ENCODE measurements around the gene HCN1. TPM values are rescaled to one million over a fixed set of nuclear protein-coding genes. Genes with fewer than 3 reads are reported as not detected.

The HCN1 gene
- total and polyA plus RNA-seq, 2 of the 8 experiments (the other 6 are each of a cell fraction or from before 2014, with no cell fraction given), result 1.1 to 6.7 TPM

DNA sequence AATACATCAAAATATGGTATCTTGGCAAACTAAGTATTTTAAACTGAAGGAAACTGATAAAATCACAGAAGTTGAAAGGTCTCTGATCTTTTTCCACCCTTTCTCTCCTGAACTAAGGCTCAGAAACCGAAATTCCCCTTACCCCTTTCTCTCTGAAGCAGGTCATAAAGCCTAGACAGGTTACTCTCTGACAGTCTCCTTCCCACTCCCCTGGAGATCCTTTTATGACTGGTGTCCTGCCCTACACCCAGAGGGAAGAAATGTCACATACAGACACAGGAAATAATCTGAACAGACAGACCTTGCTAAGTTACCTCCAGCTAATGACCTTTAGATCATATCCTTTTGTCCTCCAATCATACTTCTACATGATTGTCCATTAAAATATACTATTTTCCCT is 127.4 kb downstream of the HCN1 start:
- no peak overlapping the region for H2BK15ac ChIP-seq (ENCODE audit: low read length)
- H3K4me1 ChIP-seq (replicated peaks in 1 of 4; ENCODE audit: control insufficient read depth in 3 of 4, insufficient read depth in 4 of 4, low read length in 3 of 4), result peaks cover 0 to 9% (median 5%) of the 10 kb centered on the region in 4 experiments; a peak in 4 of 7 replicates
- H3K9ac ChIP-seq (replicated peaks in 1 of 4; ENCODE audit: extremely low read depth in 1 of 4, low read depth in 3 of 4, low read length in 3 of 4), result no peak overlapping the region
- H3K23me2 ChIP-seq (ENCODE audit: low read depth, low read length), result no peaks in the 10 kb centered on the region; the same call in 1 of the 2 replicates
- ChIA-PET POLR2A (ENCODE audit: partially characterized antibody) (no interaction called here), CTCF (ENCODE audit: partially characterized antibody) (no interaction called here)
- H3K9me3 ChIP-seq (ENCODE audit: insufficient read depth in 2 of 2, low read depth in 1 of 2, low read length in 1 of 2), result no peaks in the 10 kb centered on the region
- no peak overlapping the region for H4K91ac ChIP-seq (replicated peaks; ENCODE audit: insufficient read length, low read length)
- no peak overlapping the region for H3K27ac ChIP-seq (ENCODE audit: low read depth, low read length)
- H3K4me3 ChIP-seq (ENCODE audit: extremely low read depth in 1 of 4, insufficient read depth in 2 of 4, low read depth in 3 of 4, low read length in 4 of 4), result no peak overlapping the region
- no peak overlapping the region for H2AK5ac ChIP-seq (ENCODE audit: low read depth, low read length)
- no peak overlapping the region for H3K4me2 ChIP-seq (ENCODE audit: insufficient read depth in 1 of 2, low read depth in 2 of 2, low read length in 2 of 2)
- H2BK20ac ChIP-seq (ENCODE audit: low read length), result no peak overlapping the region
- H3K27me3 ChIP-seq (replicated peaks in 1 of 4; ENCODE audit: control insufficient read depth in 3 of 4, extremely low read depth in 1 of 4, insufficient read depth in 3 of 4, low read length in 3 of 4), result no peaks in the 10 kb centered on the region
- no peak overlapping the region for H4K8ac ChIP-seq (ENCODE audit: extremely low read depth, insufficient read depth, low read length)
- no peak overlapping the region for H2AFZ ChIP-seq (ENCODE audit: low read length)
- no peak overlapping the region for H3K14ac ChIP-seq (ENCODE audit: insufficient read length)
- H3K56ac ChIP-seq (replicated peaks; ENCODE audit: insufficient read length, low read depth, low read length), result no peak overlapping the region
- H3K36me3 ChIP-seq (ENCODE audit: control insufficient read depth in 2 of 4, insufficient read depth in 4 of 4, low read length in 3 of 4), result no peaks in the 10 kb centered on the region
- H3K23ac ChIP-seq (ENCODE audit: insufficient read length), result no peak overlapping the region
- DNase-seq (ENCODE audit: low read depth in 1 of 2, low spot score in 2 of 2), result no peak
- 31% methylated on average over 1 of the region's 1 CpG; no CpG with 5 or more reads in 1 of the 2 experiments for WGBS, 2 experiments (ENCODE audit: extremely low coverage in 1 of 2, insufficient coverage in 1 of 2, insufficient read length in 1 of 2, insufficient replicate concordance in 2 of 2, low coverage in 1 of 2, low lambda C conversion rate in 2 of 2, missing lambda C conversion rate in 1 of 2)
- H2BK5ac ChIP-seq (ENCODE audit: low read depth, low read length), result no peak overlapping the region
- H4K5ac ChIP-seq (ENCODE audit: insufficient read length, low read depth, low read length), result no peak overlapping the region
- H4K20me1 ChIP-seq (replicated peaks in 1 of 2; ENCODE audit: control insufficient read depth in 1 of 2, insufficient read depth in 2 of 2, low read length in 2 of 2), result no peaks in the 10 kb centered on the region
- H3K4ac ChIP-seq (replicated peaks; ENCODE audit: insufficient read length, low read depth, low read length), result no peak overlapping the region
- no peak for FAIRE-seq
- no peak overlapping the region for H2BK12ac ChIP-seq (ENCODE audit: low read depth, low read length)
- H2BK120ac ChIP-seq (replicated peaks; ENCODE audit: low read depth, low read length), result no peak overlapping the region
- no peak overlapping the region for H3K18ac ChIP-seq (ENCODE audit: extremely low read depth, low read length)
- no peaks in the 10 kb centered on the region for H3K79me2 ChIP-seq (ENCODE audit: control insufficient read depth in 1 of 2, insufficient read depth in 2 of 2, low read length in 2 of 2)
- no peaks in the 10 kb centered on the region for H3K79me1 ChIP-seq (ENCODE audit: low read depth, low read length)
- TF ChIP-seq SIN3A (conservative IDR thresholded peaks at IDR 0.05 in 1 of 2, IDR thresholded peaks at IDR 0.05 in 1 of 2; ENCODE audit: low read depth in 1 of 2, low read length in 2 of 2) (no peak), RAD21 (IDR thresholded peaks at IDR 0.05 in 1 of 2, conservative IDR thresholded peaks at IDR 0.05 in 1 of 2; ENCODE audit: low read depth in 2 of 2, low read length in 2 of 2) (no peak), NANOG (IDR thresholded peaks at IDR 0.05; ENCODE audit: insufficient read depth, low read depth, low read length, poor library complexity, severe bottlenecking) (no peak), TEAD4 (IDR thresholded peaks at IDR 0.05; ENCODE audit: low read depth, low read length) (no peak), TBP (IDR thresholded peaks at IDR 0.05; ENCODE audit: low read depth, low read length) (no peak), RBBP5 (IDR thresholded peaks at IDR 0.05; ENCODE audit: borderline replicate concordance, low read depth, low read length) (no peak), KDM4A (IDR thresholded peaks at IDR 0.05; ENCODE audit: low read depth, low read length, severe bottlenecking) (no peak), RXRA (IDR thresholded peaks at IDR 0.05; ENCODE audit: insufficient read depth, low read depth, low read length) (no peak), E2F6 (IDR thresholded peaks at IDR 0.05) (no peak), SAP30 (IDR thresholded peaks at IDR 0.05; ENCODE audit: insufficient read depth, insufficient replicate concordance, low read length) (no peak), SIRT6 (IDR thresholded peaks at IDR 0.05; ENCODE audit: low read length) (no peak), POLR2AphosphoS5 (IDR thresholded peaks at IDR 0.05; ENCODE audit: low read depth, low read length) (no peak), YY1 (IDR thresholded peaks at IDR 0.05; ENCODE audit: low read depth, low read length) (no peak), NRF1 (IDR thresholded peaks at IDR 0.05; ENCODE audit: low read depth, low read length) (no peak)

Measured in H1 (cell line).